Tibial nerve (tissue), 4 donors: ENCODE data around the gene MRPL43. TPM values are rescaled to one million over a fixed set of nuclear protein-coding genes. Genes with fewer than 3 reads are reported as not detected.

Experiments
- DNase-seq, 2 donors: peaks; one replicate each; pipeline ENCODE4 v3.0.0-alpha.2; 2019; ENCODE audit warnings: low spot score in 2 of 2
- H3K27ac ChIP-seq, 4 donors: fragments of 200-600 bp; sonication (generic) in 3 of 4; one replicate each; pipeline ENCODE4 v1.5.1; 2017 to 2019; ENCODE audit warnings: mild to moderate bottlenecking in 1 of 4
- H3K27me3 ChIP-seq, 2 donors: fragments of 200-600 bp; sonication (generic) in 1 of 2; one replicate each; pipeline versions ENCODE4 v1.5.1 to v1.6.0; 2017 to 2019
- H3K36me3 ChIP-seq, 3 donors: fragments of 200-600 bp; sonication (generic); one replicate each; pipeline ENCODE4 v1.5.1; 2018 to 2019
- H3K4me1 ChIP-seq, 4 donors: fragments of 200-600 bp; sonication (generic) in 3 of 4; one replicate each; pipeline ENCODE4 v1.5.1; 2017 to 2019
- H3K4me3 ChIP-seq, 4 donors: fragments of 200-600 bp; sonication (generic) in 3 of 4; one replicate each; pipeline ENCODE4 v1.5.1; 2017 to 2019; ENCODE audit warnings: mild to moderate bottlenecking in 1 of 4, moderate library complexity in 1 of 4
- H3K9me3 ChIP-seq, 4 donors: fragments of 200-600 bp; sonication (generic) in 3 of 4; one replicate each; pipeline ENCODE4 v1.5.1; 2017 to 2019
- EP300 ChIP-seq, 2 donors: sonication (generic); formaldehyde crosslinking; IDR thresholded peaks; one replicate each; pipeline ENCODE4 v1.6.1; 2017; ENCODE audit warnings: antibody characterized with exemption in 2 of 2, mild to moderate bottlenecking in 1 of 2
- POLR2A ChIP-seq, 2 donors: fragments of 450-650 bp; IDR thresholded peaks; one replicate each; pipeline ENCODE4 v1.6.1; 2017; ENCODE audit warnings: antibody characterized with exemption in 2 of 2, mild to moderate bottlenecking in 2 of 2, moderate library complexity in 2 of 2
- WGBS, 2 donors: methylation state at CpG; one replicate each; pipeline ENCODE4 v1.1.5; 2018; 5-methylcytosine and 5-hydroxymethylcytosine counted together
- total RNA-seq, 4 donors: library from RNA; depleted of rRNA; stranded (reverse); fragments of >200 nt; gene quantifications; one replicate each; pipeline ENCODE4 v1.1.0, GENCODE V29; 2016
- TF ChIP-seq, protein P1 (sequence below), 5 experiments: fragments of 200-600 bp in 3 of 5; fragments of 450-650 bp in 2 of 5; sonication (generic) in 3 of 5; IDR thresholded peaks; one replicate each; pipeline ENCODE4 v1.5.1; 2016 to 2019; ENCODE audit warnings: antibody characterized with exemption in 5 of 5, mild to moderate bottlenecking in 3 of 5, moderate library complexity in 2 of 5

Gene MRPL43
- total RNA-seq, 4 donors from 2014 or later, result 64.1 to 146 (median 99.5) TPM

DNA sequence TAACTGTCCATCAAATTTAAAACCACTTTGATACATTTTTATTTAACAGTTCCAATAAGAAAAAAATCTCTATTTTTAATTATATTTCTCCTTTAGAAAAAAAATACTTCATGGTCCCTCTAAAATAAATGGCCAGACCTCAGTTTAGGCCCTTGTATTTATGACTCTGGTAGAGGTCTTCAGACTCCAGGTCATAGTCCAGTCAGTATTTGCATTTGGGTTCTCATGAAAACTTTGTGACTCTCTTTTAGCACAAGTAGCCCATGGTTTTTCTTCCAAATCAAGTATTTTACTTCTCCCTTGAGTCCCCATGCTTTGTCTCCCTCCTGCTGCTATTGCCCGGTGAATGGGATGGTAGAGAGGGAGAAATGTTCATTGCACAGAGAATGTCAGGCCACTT, 23.5 kb downstream of the MRPL43 start:
- Histone ChIP-seq H3K36me3 (peaks cover 4 to 74% (median 15%) of the 10 kb centered on the region in 3 donors), H3K9me3 (no peaks in the 10 kb centered on the region), H3K27me3 (no peaks in the 10 kb centered on the region), H3K4me1 (peaks cover 0 to 4% (median 3%) of the 10 kb centered on the region in 4 donors), H3K27ac (no peak overlapping the region), H3K4me3 (no peak overlapping the region)
- 75 to 95% methylated on average over 1 of the region's 1 CpG for WGBS, 2 donors
- no peak for DNase-seq
- TF ChIP-seq POLR2A (IDR thresholded peaks at IDR 0.05), result no peak
- TF ChIP-seq EP300 (IDR thresholded peaks at IDR 0.05), result no peak
- TF ChIP-seq, protein P1, sequence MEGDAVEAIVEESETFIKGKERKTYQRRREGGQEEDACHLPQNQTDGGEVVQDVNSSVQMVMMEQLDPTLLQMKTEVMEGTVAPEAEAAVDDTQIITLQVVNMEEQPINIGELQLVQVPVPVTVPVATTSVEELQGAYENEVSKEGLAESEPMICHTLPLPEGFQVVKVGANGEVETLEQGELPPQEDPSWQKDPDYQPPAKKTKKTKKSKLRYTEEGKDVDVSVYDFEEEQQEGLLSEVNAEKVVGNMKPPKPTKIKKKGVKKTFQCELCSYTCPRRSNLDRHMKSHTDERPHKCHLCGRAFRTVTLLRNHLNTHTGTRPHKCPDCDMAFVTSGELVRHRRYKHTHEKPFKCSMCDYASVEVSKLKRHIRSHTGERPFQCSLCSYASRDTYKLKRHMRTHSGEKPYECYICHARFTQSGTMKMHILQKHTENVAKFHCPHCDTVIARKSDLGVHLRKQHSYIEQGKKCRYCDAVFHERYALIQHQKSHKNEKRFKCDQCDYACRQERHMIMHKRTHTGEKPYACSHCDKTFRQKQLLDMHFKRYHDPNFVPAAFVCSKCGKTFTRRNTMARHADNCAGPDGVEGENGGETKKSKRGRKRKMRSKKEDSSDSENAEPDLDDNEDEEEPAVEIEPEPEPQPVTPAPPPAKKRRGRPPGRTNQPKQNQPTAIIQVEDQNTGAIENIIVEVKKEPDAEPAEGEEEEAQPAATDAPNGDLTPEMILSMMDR (IDR thresholded peaks at IDR 0.05), result no peak

DNA sequence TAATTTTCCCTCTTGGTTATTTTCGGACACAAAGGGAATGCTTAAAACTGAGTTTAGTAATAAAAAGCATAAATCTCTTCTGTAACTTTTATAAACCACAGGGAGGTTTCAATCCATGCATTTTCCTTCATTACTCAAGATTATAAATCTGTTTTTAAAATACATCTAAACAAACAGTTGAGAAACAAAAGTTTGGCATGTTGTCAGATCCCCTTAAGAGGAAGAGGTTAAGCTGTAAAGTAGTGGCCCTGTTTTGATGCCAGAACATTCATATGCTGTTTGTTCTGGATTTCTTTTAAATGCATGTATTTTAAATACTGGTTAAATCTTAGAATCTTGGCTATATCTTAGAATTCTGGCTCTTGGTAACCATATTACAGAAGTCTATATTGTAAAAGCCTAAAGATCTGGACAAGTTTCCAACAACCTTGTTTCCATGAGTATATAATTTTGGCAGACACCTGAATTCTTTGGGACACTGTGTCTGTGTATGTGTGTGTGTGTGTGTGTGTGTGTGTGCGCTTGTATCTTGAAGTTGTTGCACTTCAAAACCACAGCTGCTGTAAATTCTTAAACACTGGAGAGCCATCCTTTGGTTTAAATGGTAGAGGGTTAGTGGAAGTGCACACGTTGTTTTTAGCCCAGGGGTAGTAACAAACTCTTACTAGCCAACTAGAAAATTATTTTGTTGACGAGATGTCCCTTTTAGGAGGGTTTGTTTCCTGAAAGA, 24.8 kb downstream of the MRPL43 start:
- peaks cover 4 to 87% (median 21%) of the 10 kb centered on the region in 3 donors for H3K36me3 ChIP-seq
- H3K27me3 ChIP-seq, result no peaks in the 10 kb centered on the region
- 72 to 76% methylated on average over 4 of the region's 4 CpGs for WGBS, 2 donors
- no peak for DNase-seq
- no peak overlapping the region for H3K27ac ChIP-seq
- TF ChIP-seq POLR2A (IDR thresholded peaks at IDR 0.05), result no peak
- TF ChIP-seq, protein P1 (IDR thresholded peaks at IDR 0.05), result no peak
- no peak for TF ChIP-seq EP300 (IDR thresholded peaks at IDR 0.05)
- no peak overlapping the region for H3K4me3 ChIP-seq
- no peaks in the 10 kb centered on the region for H3K4me1 ChIP-seq
- H3K9me3 ChIP-seq, result no peaks in the 10 kb centered on the region

DNA sequence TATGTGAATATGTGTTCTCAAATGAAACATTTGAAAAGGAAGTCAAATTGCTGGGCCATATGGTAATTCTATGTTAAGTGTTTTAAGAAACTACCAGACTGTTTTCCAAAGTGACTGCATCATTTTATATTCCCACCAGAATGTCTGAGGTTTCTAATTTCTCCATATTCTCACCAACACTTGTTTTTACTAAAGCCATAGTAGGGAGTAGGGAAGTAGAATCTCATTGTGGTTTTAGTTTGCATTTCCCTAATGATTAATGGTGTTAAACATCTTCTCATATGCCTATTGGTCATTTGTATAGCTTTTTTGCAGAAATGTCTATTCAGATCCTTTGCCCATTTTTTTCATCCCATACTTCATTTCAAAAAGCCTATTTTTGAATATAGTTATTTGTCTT, 27.0 kb downstream of the MRPL43 start:
- TF ChIP-seq EP300 (IDR thresholded peaks at IDR 0.05), result no peak
- no peak for TF ChIP-seq POLR2A (IDR thresholded peaks at IDR 0.05)
- TF ChIP-seq, protein P1 (IDR thresholded peaks at IDR 0.05), result no peak
- Histone ChIP-seq H3K4me3 (no peak overlapping the region), H3K27me3 (no peaks in the 10 kb centered on the region), H3K4me1 (no peaks in the 10 kb centered on the region), H3K9me3 (no peaks in the 10 kb centered on the region), H3K27ac (no peak overlapping the region), H3K36me3 (peaks cover 4 to 93% (median 24%) of the 10 kb centered on the region in 3 donors)
- no peak for DNase-seq

DNA sequence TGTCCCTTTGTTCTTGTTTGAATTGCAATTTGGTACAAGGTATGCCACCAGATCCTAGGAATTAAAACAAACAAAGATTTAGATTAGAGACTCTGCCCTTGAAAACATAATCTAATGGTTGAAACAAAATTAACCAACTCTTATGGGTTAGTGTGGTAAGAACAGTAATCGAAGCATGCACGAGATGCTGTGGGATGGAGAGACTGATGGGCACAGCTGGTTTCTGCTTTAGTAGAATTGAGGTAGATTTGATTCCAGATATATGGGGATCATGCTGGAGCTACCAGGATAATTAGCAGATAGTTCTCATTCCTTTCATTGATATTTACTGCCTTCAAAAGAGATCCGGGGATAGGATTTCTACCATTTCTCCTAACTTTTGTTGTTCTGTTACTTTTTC, 38.4 kb downstream of the MRPL43 start:
- WGBS, 2 donors, result 87 to 93% methylated on average over 3 of the region's 3 CpGs
- no peak for TF ChIP-seq EP300 (IDR thresholded peaks at IDR 0.05)
- Histone ChIP-seq H3K4me3 (no peak overlapping the region), H3K27me3 (no peaks in the 10 kb centered on the region), H3K27ac (no peak overlapping the region), H3K36me3 (peaks cover 0 to 99% (median 22%) of the 10 kb centered on the region in 3 donors), H3K4me1 (no peaks in the 10 kb centered on the region), H3K9me3 (no peaks in the 10 kb centered on the region)
- DNase-seq, result no peak

DNA sequence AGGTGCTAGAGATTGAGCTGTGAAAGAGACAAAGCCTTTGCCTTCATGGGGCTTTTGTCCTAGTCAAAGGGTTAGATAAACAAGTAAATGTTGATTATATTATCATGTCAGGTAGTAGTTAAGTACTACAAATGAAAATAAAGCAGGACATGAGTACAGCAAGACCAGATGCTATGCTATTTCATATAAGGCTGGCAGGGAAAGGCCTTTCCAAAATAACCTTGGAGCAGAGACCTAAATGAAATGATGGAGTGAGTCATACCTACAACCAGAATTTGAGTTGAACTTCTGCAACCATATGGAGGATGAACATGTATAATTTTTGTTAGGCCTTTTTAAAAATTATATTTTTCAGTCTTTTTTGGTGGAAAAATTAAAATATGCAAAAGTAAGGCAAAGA, 41.5 kb downstream of the MRPL43 start:
- no peak for DNase-seq
- Histone ChIP-seq H3K27ac (no peak overlapping the region), H3K27me3 (no peaks in the 10 kb centered on the region), H3K9me3 (no peaks in the 10 kb centered on the region), H3K4me1 (no peaks in the 10 kb centered on the region), H3K4me3 (no peak overlapping the region), H3K36me3 (peaks cover 0 to 99% (median 27%) of the 10 kb centered on the region in 3 donors)
- no peak for TF ChIP-seq EP300 (IDR thresholded peaks at IDR 0.05)
- TF ChIP-seq, protein P1 (IDR thresholded peaks at IDR 0.05), result no peak
- no peak for TF ChIP-seq POLR2A (IDR thresholded peaks at IDR 0.05)
